ENCODE data around the gene KCNT2. TPM values are rescaled to one million over a fixed set of nuclear protein-coding genes. Genes with fewer than 3 reads are reported as not detected.

KCNT2 gene
- total and polyA plus RNA-seq, 10 of the 15 experiments (the other 5 are each of a cell fraction or from before 2014, with no cell fraction given) = not detected

GRCh38 chr1:196655494-196655893, 47.3 kb upstream of the KCNT2 start:
- CTCF ChIA-PET = no interaction called here

More at GRCh38 chr1:196655494-196655893, 47.3 kb upstream of the KCNT2 start:
- H2AFZ ChIP-seq (ENCODE audit: control insufficient read depth, low read depth, low read length) = no peak overlapping the region
- ATAC-seq = no peak
- H3K4me3 ChIP-seq = no peak overlapping the region
- intact Hi-C loops (cut with micrococcal nuclease; ENCODE audit: unreplicated experiment) (loop anchor here (5.0 kb wide), 1 partner anchor 278 kb away; no protein-coding TSS in a partner anchor), in situ Hi-C loops (cut with MboI) (loop anchor here (5.0 to 25.0 kb wide), 2 partner anchors 343 to 508 kb away; no protein-coding TSS in a partner anchor)
- 33% methylated on average over 3 of the region's 3 CpGs for WGBS (ENCODE audit: insufficient coverage, insufficient replicate concordance, low lambda C conversion rate, missing lambda C conversion rate)
- H3K79me2 ChIP-seq (ENCODE audit: control insufficient read depth, insufficient read depth, low read length) = no peaks in the 10 kb centered on the region
- H3K27me3 ChIP-seq (replicated peaks in 1 of 2; ENCODE audit: control insufficient read depth in 2 of 2, insufficient read depth in 2 of 2, low read length in 1 of 2) = no peaks in the 10 kb centered on the region; a peak in 1 of 4 replicates
- H3K9ac ChIP-seq (ENCODE audit: control insufficient read depth, insufficient read depth, low read length) = no peak overlapping the region
- no peak overlapping the region for H3K4me2 ChIP-seq (ENCODE audit: control insufficient read depth, insufficient read depth)
- RAD21 ChIA-PET (ENCODE audit: unreplicated experiment) = interaction anchor here (1.2 kb wide), 1 partner anchor 508 kb away, joined by 3 read pairs; no protein-coding TSS in a partner anchor
- no peaks in the 10 kb centered on the region for H4K20me1 ChIP-seq (ENCODE audit: control insufficient read depth, insufficient read depth)
- H3K4me1 ChIP-seq (ENCODE audit: control insufficient read depth, insufficient read depth, low read length) = no peaks in the 10 kb centered on the region
- H3K36me3 ChIP-seq (ENCODE audit: control insufficient read depth in 2 of 2, insufficient read depth in 2 of 2, low read length in 1 of 2) = no peaks in the 10 kb centered on the region
- TF ChIP-seq KDM1A (IDR thresholded peaks at IDR 0.05; ENCODE audit: borderline replicate concordance) (no peak), REST (IDR thresholded peaks at IDR 0.05; ENCODE audit: low read depth, low read length) (no peak), ZNF217 (IDR thresholded peaks at IDR 0.05) (no peak)
- SMC1A ChIA-PET (ENCODE audit: uncharacterized antibody, unreplicated experiment) = interaction anchor here (1.5 kb wide), 1 partner anchor 11 kb away, joined by 4 read pairs; no protein-coding TSS in a partner anchor
- no peak for DNase-seq (ENCODE audit: low read depth, low spot score)
- no peak overlapping the region for H3K27ac ChIP-seq (ENCODE audit: control insufficient read depth, insufficient read depth)
- no peak for FAIRE-seq
- no TSS peak for BruUV-seq (replicated peaks)
- no peaks in the 10 kb centered on the region for H3K9me3 ChIP-seq (replicated peaks; ENCODE audit: control insufficient read depth, insufficient read depth, low read length)
- POLR2A ChIA-PET = no interaction called here

Data from GM12878 (cell line).